Omental fat pad (tissue), 4 donors: ENCODE measurements around the gene SLC8A1. TPM values are rescaled to one million over a fixed set of nuclear protein-coding genes. Genes with fewer than 3 reads are reported as not detected.

Source experiments
- ATAC-seq: fragments of 150-250 bp; one replicate; pipeline ENCODE4 v1.9.1; 2016; ENCODE audit warnings: mild to moderate bottlenecking, moderate library complexity; ENCODE audit not compliant: low FRiP score
- DNase-seq: peaks from one replicate; pipeline ENCODE4 v3.0.0-alpha.2; 2019; ENCODE audit warnings: low spot score
- CTCF ChIP-seq, 3 donors: fragments of 450-650 bp; IDR thresholded peaks; one replicate each; pipeline ENCODE4 v1.5.1; 2016 to 2017; ENCODE audit warnings: antibody characterized with exemption in 3 of 3, mild to moderate bottlenecking in 3 of 3, moderate library complexity in 2 of 3
- total RNA-seq, 4 donors: library from RNA; depleted of rRNA; stranded (reverse); fragments of >200 nt; gene quantifications; one replicate each; pipeline ENCODE4 v1.1.0, GENCODE V29; 2016

SLC8A1 gene
- total RNA-seq, 4 donors from 2014 or later: 17.5 to 47.0 (median 30.0) TPM

- DNase-seq: no peak
- ATAC-seq: no peak
These were observed 24.5 kb upstream of the SLC8A1 start for GRCh38 chr2:40476436-40476835.

GRCh38 chr2:40474306-40474705 is 22.4 kb upstream of the SLC8A1 start:
- no peak for DNase-seq
- no peak for ATAC-seq
- no peak for TF ChIP-seq CTCF (IDR thresholded peaks at IDR 0.05)

More at GRCh38 chr2:40476436-40476835, 24.5 kb upstream of the SLC8A1 start:
- TF ChIP-seq CTCF (IDR thresholded peaks at IDR 0.05): no peak

GRCh38 chr2:40471866-40472265 is 20.0 kb upstream of the SLC8A1 start:
- DNase-seq (no peak), ATAC-seq (no peak)
- no peak for TF ChIP-seq CTCF (IDR thresholded peaks at IDR 0.05)

- ATAC-seq (no peak), DNase-seq (no peak)
- TF ChIP-seq CTCF (IDR thresholded peaks at IDR 0.05): no peak
These were observed 19.2 kb upstream of the SLC8A1 start for GRCh38 chr2:40470822-40471813.

- ATAC-seq: no peak
- no peak for TF ChIP-seq CTCF (IDR thresholded peaks at IDR 0.05)
These were observed 15.2 kb upstream of the SLC8A1 start for GRCh38 chr2:40466935-40467572.

GRCh38 chr2:40466332-40466906 is 14.5 kb upstream of the SLC8A1 start:
- TF ChIP-seq CTCF (IDR thresholded peaks at IDR 0.05): no peak
- DNase-seq (no peak), ATAC-seq (no peak)

More at GRCh38 chr2:40466935-40467572, 15.2 kb upstream of the SLC8A1 start:
- no peak for DNase-seq
